Measurements from ENCODE around the gene AGFG1.

- TF ChIP-seq SP1 (CRISPR knock-in tag; conservative IDR thresholded peaks at IDR 0.05) (no peak), E2F5 (CRISPR knock-in tag; IDR thresholded peaks at IDR 0.05) (no peak), CREB1 (CRISPR knock-in tag; IDR thresholded peaks at IDR 0.05) (no peak), ZNF423 (CRISPR knock-in tag; IDR thresholded peaks at IDR 0.05) (no peak), ZNF317 (CRISPR knock-in tag; IDR thresholded peaks at IDR 0.05; ENCODE audit: borderline replicate concordance, low read depth) (no peak), JUN (CRISPR knock-in tag; IDR thresholded peaks at IDR 0.05) (no peak), FOXJ3 (CRISPR knock-in tag; IDR thresholded peaks at IDR 0.05; ENCODE audit: borderline replicate concordance) (no peak), CTCF (IDR thresholded peaks at IDR 0.05) (no peak), TEAD4 (CRISPR knock-in tag; IDR thresholded peaks at IDR 0.05) (no peak), ZSCAN18 (CRISPR knock-in tag; IDR thresholded peaks at IDR 0.05) (no peak), NR3C1 (CRISPR knock-in tag; conservative IDR thresholded peaks at IDR 0.05; ENCODE audit: low read depth) (no peak)
Observed at GRCh38 chr2:227450311-227450841, 21.6 kb upstream of the AGFG1 start.
